ENCODE data around the gene ARHGAP33. TPM values are rescaled to one million over a fixed set of nuclear protein-coding genes. Genes with fewer than 3 reads are reported as not detected.

The ARHGAP33 gene
- total RNA-seq, 4 donors from 2014 or later, result 3.3 to 11.2 (median 7.7) TPM

DNA sequence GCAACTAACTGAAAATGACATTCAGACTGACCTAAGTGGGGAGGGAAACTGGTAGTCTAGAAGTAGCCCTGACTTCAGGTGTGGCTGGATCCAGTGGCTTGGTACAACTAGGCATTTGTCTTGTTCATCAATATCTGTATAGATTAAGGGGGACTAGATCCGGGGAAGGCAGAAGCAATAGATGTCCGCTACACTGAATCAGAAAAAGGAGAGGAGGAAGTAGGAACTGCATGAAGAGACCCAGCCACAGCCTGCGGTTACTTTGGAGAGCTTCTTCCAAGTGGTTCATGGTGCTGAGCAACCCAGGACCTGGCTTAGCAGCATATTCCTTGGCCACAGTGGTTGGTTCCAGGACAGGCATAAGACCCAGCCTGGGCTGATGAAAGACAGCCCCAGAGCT is 47.2 kb downstream of the ARHGAP33 start:
- DNase-seq (ENCODE audit: extremely low spot score), result no peak
- Histone ChIP-seq H3K9me3 (no peaks in the 10 kb centered on the region), H3K27ac (replicated peaks in 1 of 4) (no peak overlapping the region), H3K27me3 (peaks cover 0 to 68% (median 3%) of the 10 kb centered on the region in 4 donors), H3K4me3 (no peak overlapping the region), H3K36me3 (no peaks in the 10 kb centered on the region), H3K4me1 (no peaks in the 10 kb centered on the region)
- intact Hi-C loops (cut with DNase I), result loop anchor here (5.0 kb wide), 1 partner anchor 130 kb away; no protein-coding TSS in a partner anchor
- TF ChIP-seq POLR2AphosphoS5 (IDR thresholded peaks at IDR 0.05) (no peak), POLR2A (IDR thresholded peaks at IDR 0.05; ENCODE audit: low read depth) (no peak), EP300 (IDR thresholded peaks at IDR 0.05) (no peak)
- WGBS, result 81% methylated on average over 3 of the region's 3 CpGs

DNA sequence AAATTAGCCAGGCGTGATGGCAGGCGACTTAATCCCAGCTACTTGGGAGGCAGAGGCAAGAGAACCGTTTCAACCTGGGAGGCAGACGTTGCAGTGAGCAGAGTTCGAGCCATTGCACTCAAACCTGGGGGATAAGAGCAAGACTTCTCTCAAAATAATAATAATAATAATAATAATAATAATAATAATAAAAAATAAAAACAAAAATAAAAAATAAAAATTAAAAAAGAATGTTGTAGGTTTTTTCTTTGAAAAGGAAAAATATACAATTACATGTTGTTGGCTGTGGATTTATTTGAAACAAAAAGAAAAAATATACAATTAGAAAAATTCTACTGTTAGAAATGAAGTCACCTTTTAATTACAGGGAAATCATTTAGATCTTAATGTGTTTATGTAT is 48.8 kb downstream of the ARHGAP33 start:
- TF ChIP-seq POLR2A (IDR thresholded peaks at IDR 0.05; ENCODE audit: low read depth), result no peak
- TF ChIP-seq EP300 (IDR thresholded peaks at IDR 0.05), result no peak
- TF ChIP-seq POLR2AphosphoS5 (IDR thresholded peaks at IDR 0.05), result no peak
- no peak for TF ChIP-seq CTCF (IDR thresholded peaks at IDR 0.05)
- no peaks in the 10 kb centered on the region for H3K36me3 ChIP-seq
- no peaks in the 10 kb centered on the region for H3K9me3 ChIP-seq
- H3K27me3 ChIP-seq, result peaks cover 0 to 66% (median 0%) of the 10 kb centered on the region in 4 donors
- H3K27ac ChIP-seq (replicated peaks in 1 of 4), result no peak overlapping the region
- intact Hi-C loops (cut with DNase I), result loop anchor here (5.0 kb wide), 1 partner anchor 132 kb away; no protein-coding TSS in a partner anchor
- H3K4me1 ChIP-seq, result no peaks in the 10 kb centered on the region
- 73% methylated on average over 5 of the region's 5 CpGs for WGBS
- DNase-seq (ENCODE audit: extremely low spot score), result no peak
- H3K4me3 ChIP-seq, result no peak overlapping the region

GRCh38 chr19:35828692-35829301 is 53.4 kb downstream of the ARHGAP33 start:
- Histone ChIP-seq H3K4me1 (no peaks in the 10 kb centered on the region), H3K4me3 (no peak overlapping the region), H3K27me3 (peaks cover 0 to 86% (median 6%) of the 10 kb centered on the region in 4 donors), H3K27ac (replicated peaks in 1 of 4) (no peak overlapping the region), H3K9me3 (no peaks in the 10 kb centered on the region), H3K36me3 (no peaks in the 10 kb centered on the region)
- no peak for DNase-seq (ENCODE audit: extremely low spot score)
- intact Hi-C loops (cut with DNase I), result no loop called here
- TF ChIP-seq POLR2A (IDR thresholded peaks at IDR 0.05; ENCODE audit: low read depth) (no peak), CTCF (IDR thresholded peaks at IDR 0.05) (no peak), POLR2AphosphoS5 (IDR thresholded peaks at IDR 0.05) (no peak), EP300 (IDR thresholded peaks at IDR 0.05) (no peak)
- WGBS, result 7% methylated on average over 9 of the region's 12 CpGs

DNA sequence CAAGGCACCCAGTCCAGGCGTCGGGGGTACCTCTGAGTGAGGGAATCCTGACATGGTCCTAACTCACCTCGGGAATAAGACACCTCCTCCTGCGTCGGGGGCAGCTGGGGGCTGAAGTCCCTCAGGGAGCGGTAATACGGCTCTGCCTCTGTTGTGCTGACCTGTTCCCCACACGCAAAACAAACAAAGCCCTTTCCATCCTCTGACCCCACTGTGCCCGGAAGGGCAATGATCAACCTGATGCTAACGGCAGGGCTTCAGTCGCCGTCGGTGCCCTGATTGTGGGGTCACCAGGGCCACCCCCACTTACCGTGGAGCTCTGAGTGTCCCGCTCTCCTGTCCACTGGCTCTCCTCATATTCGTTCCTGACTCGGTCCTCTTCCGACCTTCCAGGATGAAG is 55.6 kb downstream of the ARHGAP33 start:
- Histone ChIP-seq H3K4me1 (no peaks in the 10 kb centered on the region), H3K36me3 (no peaks in the 10 kb centered on the region), H3K9me3 (no peaks in the 10 kb centered on the region), H3K4me3 (no peak overlapping the region), H3K27me3 (peaks cover 0 to 84% (median 6%) of the 10 kb centered on the region in 4 donors), H3K27ac (replicated peaks in 1 of 4) (no peak overlapping the region)
- intact Hi-C loops (cut with DNase I), result no loop called here
- no peak for TF ChIP-seq POLR2AphosphoS5 (IDR thresholded peaks at IDR 0.05)
- no peak for TF ChIP-seq EP300 (IDR thresholded peaks at IDR 0.05)
- no peak for TF ChIP-seq POLR2A (IDR thresholded peaks at IDR 0.05; ENCODE audit: low read depth)
- no peak for TF ChIP-seq CTCF (IDR thresholded peaks at IDR 0.05)
- no peak for DNase-seq (ENCODE audit: extremely low spot score)
- 75% methylated on average over 13 of the region's 18 CpGs for WGBS

- Histone ChIP-seq H3K36me3 (no peaks in the 10 kb centered on the region), H3K4me3 (no peak overlapping the region), H3K9me3 (no peaks in the 10 kb centered on the region), H3K27me3 (peaks cover 0 to 80% (median 6%) of the 10 kb centered on the region in 4 donors), H3K4me1 (no peaks in the 10 kb centered on the region), H3K27ac (replicated peaks in 1 of 4) (no peak overlapping the region)
- intact Hi-C loops (cut with DNase I), result no loop called here
- TF ChIP-seq CTCF (IDR thresholded peaks at IDR 0.05) (no peak), EP300 (IDR thresholded peaks at IDR 0.05) (no peak)
- DNase-seq (ENCODE audit: extremely low spot score), result no peak
- WGBS, result 86% methylated on average over 4 of the region's 4 CpGs
Measured at GRCh38 chr19:35832054-35832453, 56.7 kb downstream of the ARHGAP33 start.

Data from esophagus muscularis mucosa (tissue), 4 donors.